Spleen (tissue), 7 donors: ENCODE data around the gene MCCD1.

Experiments
- CTCF ChIP-seq, 11 experiments: fragments of 200-600 bp in 7 of 11; fragments of 450-650 bp in 4 of 11; sonication (generic) in 4 of 11; IDR thresholded peaks in 8 of 11; conservative IDR thresholded peaks in 3 of 11; 1 replicate in 7 of 11; 2 replicates in 4 of 11; pipeline versions ENCODE4 v1.4.0 to v1.8.0; 2016 to 2021; ENCODE audit warnings: antibody characterized with exemption in 11 of 11, inconsistent platforms in 4 of 11, mild to moderate bottlenecking in 1 of 11
- POLR2A ChIP-seq, 3 donors: fragments of 450-650 bp; IDR thresholded peaks; one replicate each; pipeline ENCODE4 v1.5.1; 2017; ENCODE audit warnings: antibody characterized with exemption in 3 of 3, mild to moderate bottlenecking in 1 of 3
- donor health status: DM: no; HTN: no; CAD: no; lungs with moderate emphysema.
- donor health status: DM: no; HTN: no; CAD: no.
- donor health status: DM: no; HTN: no; CAD: no.

GRCh38 chr6:31544676-31545075 lies 15.9 kb downstream of the MCCD1 start:
- TF ChIP-seq CTCF (IDR thresholded peaks at IDR 0.05 in 8 of 11, conservative IDR thresholded peaks at IDR 0.05 in 3 of 11), result no peak
- TF ChIP-seq POLR2A (IDR thresholded peaks at IDR 0.05), result no peak
